Measurements from ENCODE around the gene MCTP1. TPM values are rescaled to one million over a fixed set of nuclear protein-coding genes. Genes with fewer than 3 reads are reported as not detected.

The MCTP1 gene
- polyA plus RNA-seq, 2 donors = 0.91 to 0.92 TPM

DNA sequence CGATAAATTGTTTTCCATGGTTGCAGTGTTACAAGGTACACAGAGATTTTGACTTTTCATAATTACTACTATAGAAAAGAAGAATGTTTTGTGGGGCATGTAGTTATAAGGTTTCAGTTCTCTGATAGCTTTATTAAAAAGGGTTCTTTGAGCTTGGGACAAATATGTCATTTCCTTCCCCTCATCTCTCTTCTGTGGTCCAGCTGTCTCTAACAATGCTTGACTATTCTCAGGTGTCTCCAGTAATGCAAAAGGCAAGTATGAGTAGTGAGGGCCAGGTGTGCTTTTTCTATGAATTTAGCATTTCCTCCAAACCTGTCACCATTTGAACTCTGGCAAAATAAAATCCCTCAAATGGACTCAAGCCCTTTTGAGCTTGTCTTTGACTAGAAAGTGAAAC, 582.2 kb downstream of the MCTP1 start:
- WGBS, 2 donors = 78 to 89% methylated on average over 1 of the region's 1 CpG
- H3K4me3 ChIP-seq (ENCODE audit: low read depth in 1 of 2, low read length in 2 of 2) = no peak overlapping the region

DNA sequence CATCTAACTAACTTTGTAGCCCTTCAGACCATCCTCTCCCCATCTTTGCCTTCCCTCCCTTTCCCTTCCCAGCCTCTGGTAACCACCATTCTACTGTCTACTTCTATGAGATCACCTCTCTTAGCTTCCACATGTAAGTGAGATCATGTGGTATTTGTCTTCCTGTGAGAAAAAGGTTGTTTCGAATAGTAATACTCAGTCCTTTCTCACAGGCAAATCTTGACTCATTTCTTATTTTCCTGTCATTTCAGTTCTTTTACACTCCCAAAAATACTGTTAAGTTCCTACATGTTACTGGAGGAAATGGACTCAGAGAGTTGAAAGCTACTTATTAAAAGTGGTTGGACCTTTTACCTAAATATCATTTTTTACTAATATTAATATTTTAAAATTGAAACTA, 584.3 kb downstream of the MCTP1 start:
- H3K27ac ChIP-seq (ENCODE audit: low read depth in 2 of 2, low read length in 1 of 2) = no peak overlapping the region
- H3K36me3 ChIP-seq (ENCODE audit: control insufficient read depth in 2 of 2, insufficient read depth in 2 of 2, low read length in 1 of 2) = no peaks in the 10 kb centered on the region
- no peaks in the 10 kb centered on the region for H3K4me1 ChIP-seq (ENCODE audit: control insufficient read depth in 2 of 2, insufficient read depth in 2 of 2, low read length in 1 of 2)
- WGBS, 2 donors = 73 to 84% methylated on average over 1 of the region's 1 CpG
- no peak overlapping the region for H3K4me3 ChIP-seq (ENCODE audit: low read depth in 1 of 2, low read length in 2 of 2)
- H3K27me3 ChIP-seq (ENCODE audit: control insufficient read depth in 1 of 2, insufficient read depth in 2 of 2, low read length in 2 of 2) = no peaks in the 10 kb centered on the region
- H3K9me3 ChIP-seq (ENCODE audit: control insufficient read depth in 2 of 2, insufficient read depth in 1 of 2, low read depth in 1 of 2, low read length in 1 of 2) = no peaks in the 10 kb centered on the region

More for the DNA sequence above, 582.2 kb downstream of the MCTP1 start:
- Histone ChIP-seq H3K27me3 (ENCODE audit: control insufficient read depth in 1 of 2, insufficient read depth in 2 of 2, low read length in 2 of 2) (no peaks in the 10 kb centered on the region), H3K36me3 (ENCODE audit: control insufficient read depth in 2 of 2, insufficient read depth in 2 of 2, low read length in 1 of 2) (no peaks in the 10 kb centered on the region), H3K9me3 (ENCODE audit: control insufficient read depth in 2 of 2, insufficient read depth in 1 of 2, low read depth in 1 of 2, low read length in 1 of 2) (no peaks in the 10 kb centered on the region), H3K27ac (ENCODE audit: low read depth in 2 of 2, low read length in 1 of 2) (no peak overlapping the region), H3K4me1 (ENCODE audit: control insufficient read depth in 2 of 2, insufficient read depth in 2 of 2, low read length in 1 of 2) (no peaks in the 10 kb centered on the region)

DNA sequence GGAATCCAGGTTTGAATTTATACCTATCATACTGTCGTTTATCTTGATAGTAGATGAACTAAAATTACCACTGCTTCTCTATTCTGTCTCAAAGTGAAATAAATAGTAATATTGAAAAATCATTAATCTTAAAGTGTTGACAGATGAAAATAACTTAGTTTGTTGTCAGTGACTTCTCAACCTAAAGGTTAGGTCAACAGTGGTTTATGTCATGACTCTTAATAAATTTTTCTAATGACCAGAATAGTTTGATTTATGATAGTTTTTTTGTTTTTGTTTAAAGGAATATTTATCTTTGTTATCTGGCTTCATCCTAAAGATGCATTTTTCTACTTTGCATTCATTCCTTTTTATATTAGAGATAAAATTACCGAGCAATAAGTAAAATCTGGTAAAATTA, 585.3 kb downstream of the MCTP1 start:
- 67 to 85% methylated on average over 2 of the region's 2 CpGs for WGBS, 2 donors
- Histone ChIP-seq H3K36me3 (ENCODE audit: control insufficient read depth in 2 of 2, insufficient read depth in 2 of 2, low read length in 1 of 2) (no peaks in the 10 kb centered on the region), H3K9me3 (ENCODE audit: control insufficient read depth in 2 of 2, insufficient read depth in 1 of 2, low read depth in 1 of 2, low read length in 1 of 2) (no peaks in the 10 kb centered on the region), H3K27me3 (ENCODE audit: control insufficient read depth in 1 of 2, insufficient read depth in 2 of 2, low read length in 2 of 2) (no peaks in the 10 kb centered on the region), H3K4me1 (ENCODE audit: control insufficient read depth in 2 of 2, insufficient read depth in 2 of 2, low read length in 1 of 2) (no peaks in the 10 kb centered on the region), H3K27ac (ENCODE audit: low read depth in 2 of 2, low read length in 1 of 2) (no peak overlapping the region), H3K4me3 (ENCODE audit: low read depth in 1 of 2, low read length in 2 of 2) (no peak overlapping the region)

DNA sequence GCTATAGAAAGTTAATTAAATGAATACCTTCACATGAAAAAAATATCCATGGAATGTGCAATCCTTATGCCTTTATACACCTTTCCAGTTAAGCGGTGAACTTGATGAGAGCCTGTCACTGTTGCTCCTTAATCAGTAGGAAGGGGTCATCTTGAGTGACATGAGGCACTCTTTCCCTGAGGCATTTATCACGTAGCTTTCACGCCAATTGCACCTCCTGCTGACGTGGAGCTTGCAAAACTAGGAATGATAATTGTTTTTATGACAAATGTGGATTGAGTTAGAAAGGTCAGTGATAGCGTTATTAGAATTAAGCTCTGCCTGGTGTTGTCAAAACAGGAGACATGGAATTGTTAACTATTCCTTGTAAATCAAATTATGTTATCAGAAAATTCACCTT, 586.7 kb downstream of the MCTP1 start:
- WGBS, 2 donors = 85 to 88% methylated on average over 5 of the region's 5 CpGs
- no peaks in the 10 kb centered on the region for H3K9me3 ChIP-seq (ENCODE audit: control insufficient read depth in 2 of 2, insufficient read depth in 1 of 2, low read depth in 1 of 2, low read length in 1 of 2)
- H3K27me3 ChIP-seq (ENCODE audit: control insufficient read depth in 1 of 2, insufficient read depth in 2 of 2, low read length in 2 of 2) = no peaks in the 10 kb centered on the region
- H3K27ac ChIP-seq (ENCODE audit: low read depth in 2 of 2, low read length in 1 of 2) = no peak overlapping the region
- H3K4me3 ChIP-seq (ENCODE audit: low read depth in 1 of 2, low read length in 2 of 2) = no peak overlapping the region
- H3K4me1 ChIP-seq (ENCODE audit: control insufficient read depth in 2 of 2, insufficient read depth in 2 of 2, low read length in 1 of 2) = no peaks in the 10 kb centered on the region
- H3K36me3 ChIP-seq (ENCODE audit: control insufficient read depth in 2 of 2, insufficient read depth in 2 of 2, low read length in 1 of 2) = no peaks in the 10 kb centered on the region

DNA sequence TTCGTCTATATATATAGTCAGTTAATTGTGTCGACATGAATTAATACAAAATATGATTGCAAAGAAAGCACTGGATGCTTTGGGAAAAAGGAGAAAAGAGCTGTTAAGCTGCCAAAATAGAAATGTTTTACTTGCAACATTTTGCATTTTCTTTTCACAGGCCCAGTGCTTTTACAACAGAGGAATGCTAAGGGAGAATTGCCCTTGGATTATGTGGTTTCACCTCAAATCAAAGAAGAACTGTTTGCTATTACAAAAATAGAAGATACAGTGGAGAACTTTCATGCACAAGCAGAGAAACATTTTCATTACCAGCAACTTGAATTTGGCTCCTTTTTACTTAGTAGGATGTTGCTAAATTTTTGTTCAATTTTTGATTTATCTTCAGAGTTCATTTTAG, 590.2 kb downstream of the MCTP1 start:
- Histone ChIP-seq H3K4me3 (ENCODE audit: low read depth in 1 of 2, low read length in 2 of 2) (no peak overlapping the region), H3K36me3 (ENCODE audit: control insufficient read depth in 2 of 2, insufficient read depth in 2 of 2, low read length in 1 of 2) (no peaks in the 10 kb centered on the region), H3K27me3 (ENCODE audit: control insufficient read depth in 1 of 2, insufficient read depth in 2 of 2, low read length in 2 of 2) (no peaks in the 10 kb centered on the region), H3K4me1 (ENCODE audit: control insufficient read depth in 2 of 2, insufficient read depth in 2 of 2, low read length in 1 of 2) (no peaks in the 10 kb centered on the region), H3K9me3 (ENCODE audit: control insufficient read depth in 2 of 2, insufficient read depth in 1 of 2, low read depth in 1 of 2, low read length in 1 of 2) (no peaks in the 10 kb centered on the region), H3K27ac (ENCODE audit: low read depth in 2 of 2, low read length in 1 of 2) (no peak overlapping the region)
- WGBS, 2 donors = 96 to 97% methylated on average over 2 of the region's 2 CpGs

- Histone ChIP-seq H3K27me3 (ENCODE audit: control insufficient read depth in 1 of 2, insufficient read depth in 2 of 2, low read length in 2 of 2) (no peaks in the 10 kb centered on the region), H3K27ac (ENCODE audit: low read depth in 2 of 2, low read length in 1 of 2) (no peak overlapping the region), H3K4me1 (ENCODE audit: control insufficient read depth in 2 of 2, insufficient read depth in 2 of 2, low read length in 1 of 2) (no peaks in the 10 kb centered on the region), H3K4me3 (ENCODE audit: low read depth in 1 of 2, low read length in 2 of 2) (no peak overlapping the region), H3K9me3 (ENCODE audit: control insufficient read depth in 2 of 2, insufficient read depth in 1 of 2, low read depth in 1 of 2, low read length in 1 of 2) (no peaks in the 10 kb centered on the region), H3K36me3 (ENCODE audit: control insufficient read depth in 2 of 2, insufficient read depth in 2 of 2, low read length in 1 of 2) (no peaks in the 10 kb centered on the region)
- WGBS, 2 donors = 55 to 56% methylated on average over 1 of the region's 1 CpG
These were observed 591.0 kb downstream of the MCTP1 start for GRCh38 chr5:94693845-94694370.

DNA sequence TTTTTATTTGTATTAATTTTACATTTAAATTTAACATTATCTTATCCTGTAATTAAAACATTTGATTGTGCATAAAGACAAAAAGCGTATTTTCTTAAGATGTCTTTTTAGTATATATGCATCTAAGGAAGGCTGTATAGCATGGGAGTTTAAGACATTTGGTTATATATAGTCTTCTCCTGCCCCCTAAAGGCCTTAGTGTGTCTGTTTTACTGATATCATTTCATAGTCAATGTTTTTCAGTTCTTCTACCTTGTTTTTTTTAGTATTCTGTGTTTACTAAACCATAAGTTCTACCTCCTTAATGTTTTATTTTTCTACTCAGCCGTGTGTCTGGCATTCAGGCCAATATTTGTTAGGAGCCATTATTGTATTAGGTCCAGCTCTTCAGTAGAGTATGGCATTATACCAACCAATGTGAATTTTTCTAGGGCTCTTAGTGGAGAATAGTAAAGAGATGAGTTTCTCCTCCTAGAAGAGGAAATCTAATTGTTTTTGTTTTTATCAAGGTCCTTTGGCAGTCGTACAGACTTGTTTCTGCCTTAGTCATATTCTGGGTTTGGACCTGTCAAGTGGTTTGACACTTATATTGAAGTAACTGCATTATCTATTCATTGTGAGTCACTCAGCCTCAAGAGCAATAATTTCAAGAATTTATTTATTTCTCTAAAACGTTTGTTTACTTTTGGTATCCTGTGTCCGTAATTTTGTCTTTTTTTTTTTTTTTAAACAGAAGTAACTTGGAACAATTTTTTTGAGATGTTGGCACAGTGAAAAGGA, 591.7 kb downstream of the MCTP1 start:
- Histone ChIP-seq H3K4me1 (ENCODE audit: control insufficient read depth in 2 of 2, insufficient read depth in 2 of 2, low read length in 1 of 2) (no peaks in the 10 kb centered on the region), H3K9me3 (ENCODE audit: control insufficient read depth in 2 of 2, insufficient read depth in 1 of 2, low read depth in 1 of 2, low read length in 1 of 2) (no peaks in the 10 kb centered on the region), H3K27me3 (ENCODE audit: control insufficient read depth in 1 of 2, insufficient read depth in 2 of 2, low read length in 2 of 2) (no peaks in the 10 kb centered on the region), H3K36me3 (ENCODE audit: control insufficient read depth in 2 of 2, insufficient read depth in 2 of 2, low read length in 1 of 2) (no peaks in the 10 kb centered on the region), H3K4me3 (ENCODE audit: low read depth in 1 of 2, low read length in 2 of 2) (no peak overlapping the region), H3K27ac (ENCODE audit: low read depth in 2 of 2, low read length in 1 of 2) (no peak overlapping the region)
- 31 to 47% methylated on average over 5 of the region's 5 CpGs for WGBS, 2 donors

- Histone ChIP-seq H3K9me3 (ENCODE audit: control insufficient read depth in 2 of 2, insufficient read depth in 1 of 2, low read depth in 1 of 2, low read length in 1 of 2) (no peaks in the 10 kb centered on the region), H3K27ac (ENCODE audit: low read depth in 2 of 2, low read length in 1 of 2) (no peak overlapping the region), H3K27me3 (ENCODE audit: control insufficient read depth in 1 of 2, insufficient read depth in 2 of 2, low read length in 2 of 2) (no peaks in the 10 kb centered on the region), H3K36me3 (ENCODE audit: control insufficient read depth in 2 of 2, insufficient read depth in 2 of 2, low read length in 1 of 2) (no peaks in the 10 kb centered on the region), H3K4me3 (ENCODE audit: low read depth in 1 of 2, low read length in 2 of 2) (no peak overlapping the region), H3K4me1 (ENCODE audit: control insufficient read depth in 2 of 2, insufficient read depth in 2 of 2, low read length in 1 of 2) (no peaks in the 10 kb centered on the region)
- WGBS, 2 donors = 81 to 82% methylated on average over 3 of the region's 3 CpGs
These were observed 592.3 kb downstream of the MCTP1 start for GRCh38 chr5:94692581-94692980.

DNA sequence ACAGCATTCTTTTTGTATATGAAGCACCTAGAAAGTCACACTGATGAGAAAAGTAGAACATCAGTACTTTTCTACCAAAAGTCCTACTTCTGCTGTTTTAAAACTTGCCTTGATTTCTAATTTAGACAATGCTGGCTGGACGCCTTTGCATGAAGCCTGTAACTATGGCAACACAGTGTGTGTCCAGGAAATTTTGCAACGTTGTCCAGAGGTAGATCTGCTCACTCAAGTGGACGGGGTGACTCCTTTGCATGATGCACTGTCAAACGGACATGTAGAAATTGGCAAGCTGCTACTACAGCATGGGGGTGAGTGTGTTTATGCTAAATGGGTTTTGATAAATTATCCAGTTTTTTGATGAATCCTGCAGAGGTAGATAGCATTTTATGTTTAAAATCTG, 592.9 kb downstream of the MCTP1 start:
- Histone ChIP-seq H3K27ac (ENCODE audit: low read depth in 2 of 2, low read length in 1 of 2) (no peak overlapping the region), H3K27me3 (ENCODE audit: control insufficient read depth in 1 of 2, insufficient read depth in 2 of 2, low read length in 2 of 2) (no peaks in the 10 kb centered on the region), H3K4me3 (ENCODE audit: low read depth in 1 of 2, low read length in 2 of 2) (no peak overlapping the region), H3K36me3 (ENCODE audit: control insufficient read depth in 2 of 2, insufficient read depth in 2 of 2, low read length in 1 of 2) (no peaks in the 10 kb centered on the region), H3K9me3 (ENCODE audit: control insufficient read depth in 2 of 2, insufficient read depth in 1 of 2, low read depth in 1 of 2, low read length in 1 of 2) (no peaks in the 10 kb centered on the region), H3K4me1 (ENCODE audit: control insufficient read depth in 2 of 2, insufficient read depth in 2 of 2, low read length in 1 of 2) (no peaks in the 10 kb centered on the region)
- 52 to 58% methylated on average over 4 of the region's 4 CpGs for WGBS, 2 donors

- Histone ChIP-seq H3K27me3 (ENCODE audit: control insufficient read depth in 1 of 2, insufficient read depth in 2 of 2, low read length in 2 of 2) (no peaks in the 10 kb centered on the region), H3K27ac (ENCODE audit: low read depth in 2 of 2, low read length in 1 of 2) (no peak overlapping the region), H3K4me1 (ENCODE audit: control insufficient read depth in 2 of 2, insufficient read depth in 2 of 2, low read length in 1 of 2) (no peaks in the 10 kb centered on the region), H3K36me3 (ENCODE audit: control insufficient read depth in 2 of 2, insufficient read depth in 2 of 2, low read length in 1 of 2) (no peaks in the 10 kb centered on the region), H3K9me3 (ENCODE audit: control insufficient read depth in 2 of 2, insufficient read depth in 1 of 2, low read depth in 1 of 2, low read length in 1 of 2) (no peaks in the 10 kb centered on the region), H3K4me3 (ENCODE audit: low read depth in 1 of 2, low read length in 2 of 2) (no peak overlapping the region)
- WGBS, 2 donors = 88 to 94% methylated on average over 1 of the region's 1 CpG
These were observed 593.6 kb downstream of the MCTP1 start for GRCh38 chr5:94691291-94691690.
